Hepatocyte (in vitro differentiated cells): Measurements from ENCODE around the gene SYCN.
"Not testable (repeated sequence)": the region's sequence is repeated elsewhere in the genome, so short reads cannot be mapped to it uniquely, and the experiment has no call there.

ENCODE experiments used
- CTCF ChIP-seq: fragments of 200-600 bp; sonication (generic); IDR thresholded peaks from 2 replicates; pipeline ENCODE4 v1.5.1; 2016; ENCODE audit warnings: antibody characterized with exemption, mild to moderate bottlenecking; ENCODE audit not compliant: poor library complexity
- EZH2 ChIP-seq: fragments of 200-600 bp; sonication (generic); IDR thresholded peaks from 2 replicates; pipeline ENCODE4 v1.6.1; 2016; ENCODE audit warnings: antibody characterized with exemption, mild to moderate bottlenecking, borderline replicate concordance
- EZH2phosphoT487 ChIP-seq: fragments of 200-600 bp; sonication (generic); IDR thresholded peaks from one replicate; pipeline ENCODE4 v1.6.1; 2018; ENCODE audit warnings: antibody characterized with exemption, mild to moderate bottlenecking, low read depth, moderate library complexity; ENCODE audit not compliant: unreplicated experiment, severe bottlenecking

- TF ChIP-seq EZH2, CTCF, EZH2phosphoT487: not testable (repeated sequence)
These were observed 39.7 kb upstream of the SYCN start for GRCh38 chr19:39243741-39244140.
